Mononuclear cell (primary cell): ENCODE results near the gene CORT. TPM values are rescaled to one million over a fixed set of nuclear protein-coding genes. Genes with fewer than 3 reads are reported as not detected.
A peak's percentile ranks its signal among the peaks of the same experiment; 100 is the strongest.
"Not testable (repeated sequence)": the region's sequence is repeated elsewhere in the genome, so short reads cannot be mapped to it uniquely, and the experiment has no call there.

Source experiments
- H3K27me3 ChIP-seq: 2 replicates; pipeline ENCODE4 v1.6.0; 2011; ENCODE audit warnings: low read length, control low read depth; ENCODE audit not compliant: insufficient read depth
- H3K4me1 ChIP-seq: 2 replicates; pipeline ENCODE4 v1.5.1; 2011; ENCODE audit warnings: mild to moderate bottlenecking, low read length, control low read depth; ENCODE audit not compliant: insufficient read depth
- H3K4me3 ChIP-seq: 2 replicates; pipeline ENCODE4 v1.5.1; 2011; ENCODE audit warnings: mild to moderate bottlenecking, low read length, moderate library complexity
- H3K9me3 ChIP-seq: 2 replicates; pipeline ENCODE4 v1.5.1; 2011; ENCODE audit warnings: low read depth, mild to moderate bottlenecking, control low read depth, low read length
- total RNA-seq: library from RNA; depleted of rRNA; stranded (reverse); fragments of >200 nt; gene quantifications from one replicate; pipeline ENCODE4 v1.2.3, GENCODE V29; 2012

Gene CORT
- 0.10 TPM for total RNA-seq

DNA sequence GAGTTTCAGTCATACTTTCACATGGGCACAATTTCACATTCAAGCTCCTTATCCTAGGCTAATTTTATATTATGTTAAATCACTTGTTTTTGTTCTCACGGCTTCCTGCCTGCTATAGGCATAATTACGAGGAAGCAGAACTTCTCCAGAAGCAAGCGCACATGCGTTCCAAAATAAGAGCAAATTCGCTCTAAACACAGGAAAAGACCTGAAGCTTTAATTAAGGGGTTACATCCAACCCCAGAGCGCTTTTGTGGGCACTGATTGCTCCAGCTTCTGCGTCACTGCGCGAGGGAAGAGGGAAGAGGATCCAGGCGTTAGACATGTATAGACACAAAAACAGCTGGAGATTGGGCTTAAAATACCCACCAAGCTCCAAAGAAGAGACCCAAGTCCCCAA lies at the start of gene CORT:
Gene CORT, plus strand, starts transcription at position 281 of the 400 bp plus-strand sequence. CDS start 193 bp downstream, outside the sequence.
- Histone ChIP-seq H3K4me1 (no peaks in the 10 kb centered on the region), H3K9me3 (no peaks in the 10 kb centered on the region), H3K4me3 (no peak within 1 kb of the TSS), H3K27me3 (no peaks in the 10 kb centered on the region)

- H3K9me3 ChIP-seq, result no peaks in the 10 kb centered on the region
- peak overlapping the region; percentile 88 for H3K4me3 ChIP-seq
- H3K4me1 ChIP-seq, result peaks cover 36% of the 10 kb centered on the region
- H3K27me3 ChIP-seq, result no peaks in the 10 kb centered on the region
Observed at GRCh38 chr1:10401281-10401680, 48.5 kb upstream of the CORT start.

DNA sequence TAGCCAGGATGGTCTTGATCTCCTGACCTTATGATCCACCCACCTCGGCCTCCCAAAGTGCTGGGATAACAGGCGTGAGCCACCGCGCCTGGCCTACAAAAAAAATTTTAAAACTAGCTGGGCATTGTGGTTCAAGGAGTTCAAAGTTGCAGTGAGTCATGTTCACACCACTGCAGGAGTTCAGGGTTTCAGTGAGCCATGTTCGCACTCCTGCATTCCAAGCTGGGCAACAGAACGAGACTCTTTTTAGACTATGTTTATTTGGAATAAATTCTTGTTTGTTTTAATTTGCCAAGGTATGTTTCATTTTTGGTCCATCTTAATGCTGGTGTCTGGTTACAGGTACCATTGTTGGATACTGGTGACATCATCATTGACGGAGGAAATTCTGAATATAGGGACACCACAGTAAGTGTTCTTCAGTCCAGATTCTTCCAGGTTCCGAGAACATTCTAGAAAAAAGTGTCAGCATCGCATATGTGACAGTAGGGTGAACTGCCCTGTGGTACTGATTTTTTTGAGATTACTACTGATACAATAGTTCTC lies 47.0 kb upstream of the CORT start:
- Histone ChIP-seq H3K4me3 (no peak overlapping the region), H3K4me1 (peaks cover 29% of the 10 kb centered on the region), H3K9me3 (no peaks in the 10 kb centered on the region), H3K27me3 (no peaks in the 10 kb centered on the region)

GRCh38 chr1:10407201-10407600 lies 42.6 kb upstream of the CORT start:
- H3K9me3 ChIP-seq, result no peaks in the 10 kb centered on the region
- no peaks in the 10 kb centered on the region for H3K27me3 ChIP-seq
- H3K4me3 ChIP-seq, result no peak overlapping the region
- H3K4me1 ChIP-seq, result peaks cover 5% of the 10 kb centered on the region

- no peaks in the 10 kb centered on the region for H3K27me3 ChIP-seq
- no peaks in the 10 kb centered on the region for H3K9me3 ChIP-seq
- no peak overlapping the region for H3K4me3 ChIP-seq
- H3K4me1 ChIP-seq, result peaks cover 44% of the 10 kb centered on the region
Observed at GRCh38 chr1:10415211-10415930, 34.5 kb upstream of the CORT start.

DNA sequence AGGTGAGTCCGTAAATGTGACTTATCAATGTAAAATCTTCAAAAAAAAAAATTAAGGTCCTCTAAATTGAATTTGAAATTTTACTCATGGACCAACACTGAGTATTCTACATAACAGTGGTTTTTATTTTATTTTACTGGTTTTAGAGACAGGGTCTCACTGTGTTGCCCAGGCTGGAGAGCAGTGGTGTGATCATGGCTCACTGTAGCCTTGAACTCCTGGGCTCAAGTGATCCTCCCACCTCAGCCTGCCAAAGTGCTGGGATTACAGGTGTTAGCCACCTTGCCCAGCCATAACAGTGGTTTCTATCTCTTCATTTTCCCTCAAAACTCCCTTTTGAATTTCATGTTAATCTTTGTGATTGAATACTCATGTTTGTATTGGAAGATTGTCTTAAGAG lies 33.9 kb upstream of the CORT start:
- H3K9me3 ChIP-seq, H3K4me3 ChIP-seq, H3K27me3 ChIP-seq: not testable (repeated sequence)
- peaks cover 44% of the 10 kb centered on the region for H3K4me1 ChIP-seq

- H3K4me3 ChIP-seq, H3K9me3 ChIP-seq, H3K27me3 ChIP-seq: not testable (repeated sequence)
- peaks cover 28% of the 10 kb centered on the region for H3K4me1 ChIP-seq
Observed at GRCh38 chr1:10418741-10419140, 31.1 kb upstream of the CORT start.

GRCh38 chr1:10419351-10419750 lies 30.5 kb upstream of the CORT start:
- peaks cover 22% of the 10 kb centered on the region for H3K4me1 ChIP-seq
- H3K27me3 ChIP-seq, result no peaks in the 10 kb centered on the region
- no peak overlapping the region for H3K4me3 ChIP-seq
- H3K9me3 ChIP-seq, result no peaks in the 10 kb centered on the region

- no peaks in the 10 kb centered on the region for H3K27me3 ChIP-seq
Observed at GRCh38 chr1:10421637-10422036, 28.2 kb upstream of the CORT start.

GRCh38 chr1:10424034-10424433 lies 25.8 kb upstream of the CORT start:
- Histone ChIP-seq H3K4me3 (no peak overlapping the region), H3K9me3 (no peaks in the 10 kb centered on the region), H3K27me3 (no peaks in the 10 kb centered on the region), H3K4me1 (peaks cover 9% of the 10 kb centered on the region)

More at GRCh38 chr1:10421637-10422036, 28.2 kb upstream of the CORT start:
- Histone ChIP-seq H3K4me1 (peaks cover 2% of the 10 kb centered on the region), H3K9me3 (no peaks in the 10 kb centered on the region), H3K4me3 (no peak overlapping the region)

DNA sequence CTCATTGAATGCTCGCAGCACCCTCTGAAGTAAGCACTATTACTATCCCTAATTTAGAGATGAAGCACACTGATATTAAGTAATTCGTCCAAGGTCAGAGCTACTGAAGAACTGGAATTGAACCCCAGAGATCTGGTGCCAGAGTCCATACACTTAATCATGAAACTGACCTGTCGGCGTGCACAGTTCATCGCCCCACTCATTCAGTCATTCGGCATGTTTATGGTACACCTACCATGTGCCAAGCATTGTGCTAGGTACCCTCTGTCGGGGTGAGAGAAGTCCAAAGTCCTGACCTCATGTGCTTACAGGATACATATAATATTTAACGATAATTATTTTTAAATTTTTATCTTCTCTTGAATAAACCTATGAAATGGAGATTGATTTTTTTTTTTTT lies 25.2 kb upstream of the CORT start:
- no peaks in the 10 kb centered on the region for H3K27me3 ChIP-seq
- H3K9me3 ChIP-seq, result no peaks in the 10 kb centered on the region
- peaks cover 12% of the 10 kb centered on the region for H3K4me1 ChIP-seq
- H3K4me3 ChIP-seq, result no peak overlapping the region

DNA sequence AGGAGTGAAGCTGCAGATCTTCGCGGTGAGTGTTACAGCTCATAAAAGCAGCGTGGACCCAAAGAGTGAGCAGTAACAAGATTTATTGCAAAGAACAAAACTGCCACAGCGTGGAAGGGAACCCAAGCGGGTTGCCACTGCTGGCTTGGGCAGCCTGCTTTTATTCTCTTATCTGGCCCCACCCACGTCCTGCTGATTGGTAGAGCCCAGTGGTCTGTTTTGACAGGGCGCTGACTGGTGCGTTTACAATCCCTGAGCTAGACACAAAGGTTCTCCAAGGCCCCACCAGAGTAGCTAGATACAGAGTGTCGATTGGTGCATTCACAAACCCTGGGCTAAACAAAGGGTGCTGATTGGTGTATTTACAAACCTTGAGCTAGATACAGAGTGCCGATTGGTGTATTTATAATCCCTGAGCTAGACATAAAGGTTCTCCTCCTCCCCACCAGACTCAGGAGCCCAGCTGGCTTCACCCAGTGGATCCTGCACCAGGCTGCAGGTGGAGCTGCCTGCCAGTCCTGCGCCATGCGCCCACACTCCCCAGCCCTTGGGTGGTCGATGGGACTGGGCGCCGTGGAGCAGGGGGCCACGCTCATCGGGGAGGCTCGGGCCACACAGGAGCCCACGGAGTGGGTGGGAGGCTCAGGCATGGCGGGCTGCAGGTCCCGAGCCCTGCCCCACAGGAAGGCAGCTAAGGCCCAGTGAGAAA lies 23.9 kb upstream of the CORT start:
- H3K27me3 ChIP-seq, H3K4me3 ChIP-seq, H3K9me3 ChIP-seq: not testable (repeated sequence)
- peaks cover 22% of the 10 kb centered on the region for H3K4me1 ChIP-seq

GRCh38 chr1:10426535-10426848 lies 23.3 kb upstream of the CORT start:
- not testable (repeated sequence) for H3K27me3 ChIP-seq, H3K4me3 ChIP-seq, H3K9me3 ChIP-seq
- peaks cover 27% of the 10 kb centered on the region for H3K4me1 ChIP-seq

DNA sequence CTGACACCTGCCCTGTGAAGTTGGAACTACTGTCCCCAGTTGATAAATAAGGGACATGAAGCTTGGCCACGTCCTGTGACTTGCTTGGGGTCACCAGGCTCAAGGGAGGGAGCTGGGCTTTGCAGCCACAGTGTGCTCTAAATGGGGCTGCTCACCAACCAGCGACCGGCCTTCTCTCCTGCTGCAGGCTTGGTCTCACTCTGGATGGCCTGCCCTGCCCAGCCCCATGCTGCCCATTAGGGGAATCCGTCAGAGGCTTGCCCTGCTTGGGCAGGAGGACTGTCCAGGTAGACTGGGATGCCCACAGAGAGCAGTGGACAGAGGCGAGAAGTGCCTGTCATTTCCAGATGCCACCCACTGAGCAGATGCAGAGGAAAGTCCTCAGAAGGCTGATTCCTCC lies 20.8 kb upstream of the CORT start:
- Histone ChIP-seq H3K27me3 (no peaks in the 10 kb centered on the region), H3K4me1 (peaks cover 29% of the 10 kb centered on the region), H3K9me3 (no peaks in the 10 kb centered on the region), H3K4me3 (no peak overlapping the region)

GRCh38 chr1:10429868-10430215 lies 20.0 kb upstream of the CORT start:
- peak overlapping the region; percentile 60 for H3K4me3 ChIP-seq
- no peaks in the 10 kb centered on the region for H3K27me3 ChIP-seq
- peaks cover 29% of the 10 kb centered on the region for H3K4me1 ChIP-seq
- no peaks in the 10 kb centered on the region for H3K9me3 ChIP-seq
